Measurements from ENCODE around the gene MAST4. TPM values are rescaled to one million over a fixed set of nuclear protein-coding genes. Genes with fewer than 3 reads are reported as not detected.
"Not testable (repeated sequence)": the region's sequence is repeated elsewhere in the genome, so short reads cannot be mapped to it uniquely, and the experiment has no call there.

The MAST4 gene
- total and polyA plus RNA-seq, 5 donors: 18.9 to 71.5 (median 52.4) TPM

DNA sequence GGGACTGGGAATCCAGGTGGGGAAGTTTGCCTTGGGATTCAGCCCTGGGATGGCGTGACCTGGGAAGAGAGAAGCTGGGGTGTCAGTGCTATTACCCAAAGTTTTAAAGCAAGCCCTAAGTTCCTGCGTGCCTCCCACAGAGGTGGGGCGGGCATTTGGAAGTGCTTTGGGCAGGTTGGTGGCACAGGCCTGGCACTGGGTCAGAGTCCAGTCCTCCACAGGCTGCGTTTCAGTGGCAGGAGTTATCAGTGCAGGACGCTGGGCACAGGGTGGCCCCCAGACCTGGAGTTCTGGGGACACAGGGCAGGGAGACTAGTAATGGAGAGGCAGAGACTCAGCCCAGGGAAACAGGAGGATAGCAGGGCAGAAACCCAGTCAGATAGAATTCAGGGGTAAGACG is 147.2 kb downstream of the MAST4 start:
- peaks cover 15% of the 10 kb centered on the region for H3K4me1 ChIP-seq (ENCODE audit: control insufficient read depth, insufficient read depth, low read length)
- DNase-seq (peak in 1 of 3 donors; percentile 41), ATAC-seq (peak; percentile 2 to 14)
- no peak overlapping the region for H3K27ac ChIP-seq (ENCODE audit: low read length)
- no peaks in the 10 kb centered on the region for H3K27me3 ChIP-seq (ENCODE audit: control insufficient read depth, insufficient read depth)
- H3K9me3 ChIP-seq (ENCODE audit: control insufficient read depth, low read length): no peaks in the 10 kb centered on the region
- intact Hi-C loops (cut with DNase I): loop anchor here in 2 of 4 donors (5.0 to 10.0 kb wide), 2 partner anchors 149 to 436 kb away; partner anchors contain the start of gene MAST4 (in 1 of the 2)
- H3K4me3 ChIP-seq (ENCODE audit: low read length): no peak overlapping the region
- WGBS: 91% methylated on average over 6 of the region's 6 CpGs

DNA sequence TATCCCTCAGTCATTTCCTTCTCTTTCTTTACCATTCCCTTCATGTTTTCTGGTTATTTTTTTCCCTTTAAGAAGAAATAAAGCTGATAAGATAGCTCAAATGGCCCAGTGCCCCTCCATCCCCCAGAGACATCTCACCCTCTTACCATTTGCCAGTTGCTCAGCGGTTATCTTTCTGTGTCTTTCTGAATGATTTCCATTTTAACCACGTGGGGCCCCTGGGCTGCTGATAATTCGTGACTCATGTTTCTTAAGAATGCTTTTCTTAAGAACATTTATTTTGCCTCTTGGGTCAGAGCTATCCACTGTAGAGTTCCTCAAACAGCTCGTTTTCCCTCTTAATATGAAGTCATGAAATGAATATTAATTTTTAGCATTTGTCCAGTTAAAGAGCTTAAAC is 147.8 kb downstream of the MAST4 start:
- DNase-seq: peak; percentile 79 to 90 (median 84)
- Histone ChIP-seq H3K4me3 (ENCODE audit: low read length) (no peak overlapping the region), H3K9me3 (ENCODE audit: control insufficient read depth, low read length) (no peaks in the 10 kb centered on the region), H3K4me1 (ENCODE audit: control insufficient read depth, insufficient read depth, low read length) (peaks cover 15% of the 10 kb centered on the region), H3K27ac (ENCODE audit: low read length) (no peak overlapping the region), H3K27me3 (ENCODE audit: control insufficient read depth, insufficient read depth) (no peaks in the 10 kb centered on the region)
- 33% methylated on average over 4 of the region's 4 CpGs for WGBS
- ATAC-seq: peak; percentile 67 to 77
- intact Hi-C loops (cut with DNase I): loop anchor here in 2 of 4 donors (5.0 to 10.0 kb wide), 2 partner anchors 149 to 437 kb away; partner anchors contain the start of gene MAST4 (in 1 of the 2)

DNA sequence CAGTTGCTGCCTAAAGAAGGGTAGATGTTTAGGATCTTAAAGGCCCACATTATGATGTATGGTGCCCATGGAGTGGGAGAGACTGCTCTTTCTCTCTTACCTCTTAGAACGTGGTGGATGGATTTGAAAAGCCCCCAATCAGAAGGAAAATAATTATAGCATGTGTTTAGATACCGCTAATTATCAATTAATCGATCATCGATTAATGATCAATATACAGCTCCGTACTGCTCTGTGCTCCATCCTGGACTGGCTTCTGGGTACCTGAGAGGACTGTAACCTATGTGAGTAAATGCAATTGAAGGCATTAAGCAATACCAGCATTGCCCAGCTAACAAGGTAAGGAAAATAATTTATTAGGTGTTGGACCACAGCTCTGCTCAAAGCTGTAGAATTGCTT is 149.1 kb downstream of the MAST4 start:
- DNase-seq (no peak), ATAC-seq (no peak)
- WGBS: 92% methylated on average over 5 of the region's 5 CpGs
- peaks cover 11% of the 10 kb centered on the region for H3K4me1 ChIP-seq (ENCODE audit: control insufficient read depth, insufficient read depth, low read length)
- H3K27me3 ChIP-seq (ENCODE audit: control insufficient read depth, insufficient read depth): no peaks in the 10 kb centered on the region
- no peak overlapping the region for H3K27ac ChIP-seq (ENCODE audit: low read length)
- no peak overlapping the region for H3K4me3 ChIP-seq (ENCODE audit: low read length)
- H3K9me3 ChIP-seq (ENCODE audit: control insufficient read depth, low read length): no peaks in the 10 kb centered on the region
- intact Hi-C loops (cut with DNase I): loop anchor here in 1 of 4 donors (10.0 kb wide), 1 partner anchor 150 kb away; the partner anchor contains the start of gene MAST4

DNA sequence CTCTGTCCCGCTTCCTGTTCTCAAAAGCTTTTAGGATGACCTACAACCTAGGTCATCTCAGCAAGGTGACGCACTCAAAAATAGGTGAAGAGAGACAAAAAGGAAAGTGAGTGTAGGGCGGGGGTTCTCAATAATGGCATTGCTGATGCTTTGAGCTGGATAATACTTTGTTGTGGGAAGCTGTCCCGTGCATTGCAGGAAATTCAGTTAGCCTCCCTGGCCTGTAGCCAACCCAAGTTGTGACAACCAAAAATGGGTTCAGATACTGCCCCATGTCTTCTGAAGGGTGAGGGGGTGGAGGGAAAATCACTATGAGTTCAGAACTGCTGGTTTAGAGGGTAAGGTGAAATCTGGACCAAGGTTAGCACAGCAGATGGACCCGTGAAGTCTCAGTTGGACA is 151.4 kb downstream of the MAST4 start:
- Histone ChIP-seq H3K9me3 (ENCODE audit: control insufficient read depth, low read length) (no peaks in the 10 kb centered on the region), H3K4me3 (ENCODE audit: low read length) (no peak overlapping the region), H3K27me3 (ENCODE audit: control insufficient read depth, insufficient read depth) (no peaks in the 10 kb centered on the region), H3K4me1 (ENCODE audit: control insufficient read depth, insufficient read depth, low read length) (peaks cover 8% of the 10 kb centered on the region), H3K27ac (ENCODE audit: low read length) (no peak overlapping the region)
- ATAC-seq (no peak), DNase-seq (no peak)
- intact Hi-C loops (cut with DNase I): loop anchor here in 1 of 4 donors (10.0 kb wide), 1 partner anchor 153 kb away; the partner anchor contains the start of gene MAST4
- 66% methylated on average over 5 of the region's 5 CpGs for WGBS

DNA sequence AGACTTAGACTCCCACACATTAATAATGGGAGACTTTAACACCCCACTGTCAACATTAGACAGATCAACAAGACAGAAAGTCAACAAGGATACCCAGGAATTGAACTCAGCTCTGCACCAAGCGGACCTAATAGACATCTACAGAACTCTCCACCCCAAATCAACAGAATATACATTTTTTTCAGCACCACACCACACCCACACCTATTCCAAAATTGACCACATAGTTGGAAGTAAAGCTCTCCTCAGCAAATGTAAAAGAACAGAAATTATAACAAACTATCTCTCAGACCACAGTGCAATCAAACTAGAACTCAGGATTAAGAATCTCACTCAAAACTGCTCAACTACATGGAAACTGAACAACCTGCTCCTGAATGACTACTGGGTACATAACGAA is 156.5 kb downstream of the MAST4 start:
- intact Hi-C loops (cut with DNase I); H3K4me1 ChIP-seq (ENCODE audit: control insufficient read depth, insufficient read depth, low read length); H3K27me3 ChIP-seq (ENCODE audit: control insufficient read depth, insufficient read depth); H3K9me3 ChIP-seq (ENCODE audit: control insufficient read depth, low read length); H3K27ac ChIP-seq (ENCODE audit: low read length); DNase-seq; H3K4me3 ChIP-seq (ENCODE audit: low read length); ATAC-seq: not testable (repeated sequence)
- 80% methylated on average over 1 of the region's 2 CpGs for WGBS

DNA sequence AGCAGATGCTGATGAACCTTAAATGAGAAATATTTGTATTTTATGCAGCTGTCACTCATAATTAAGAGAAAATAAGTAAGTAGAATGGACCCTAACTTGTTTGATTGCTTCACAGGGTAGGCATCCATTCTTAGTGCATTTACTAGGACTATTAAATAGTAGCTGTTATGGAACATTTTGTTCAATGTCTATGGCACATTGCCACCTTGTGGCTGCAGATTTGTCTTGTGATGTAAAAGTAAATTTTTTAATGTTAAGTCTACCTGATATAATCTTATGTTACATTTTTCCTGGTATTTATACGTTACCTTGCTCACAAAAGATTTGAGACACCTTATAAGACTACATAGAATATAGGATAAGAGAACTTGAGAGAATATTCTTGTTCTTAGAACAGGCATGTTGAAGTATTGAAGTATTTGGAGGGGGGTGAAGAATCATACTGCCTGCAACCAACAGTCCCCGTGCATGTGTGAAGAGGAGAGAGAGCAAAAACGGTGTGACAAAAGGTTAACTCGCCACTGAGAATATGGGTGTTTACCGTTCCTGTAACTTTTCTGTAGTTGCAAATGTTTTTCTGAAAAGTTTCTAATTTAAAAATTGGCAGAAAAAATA is 161.1 kb downstream of the MAST4 start:
- H3K4me3 ChIP-seq (ENCODE audit: low read length): no peak overlapping the region
- DNase-seq (peak in 2 of 3 donors; percentile 29 to 76), ATAC-seq (peak; percentile 61 to 74)
- intact Hi-C loops (cut with DNase I): loop anchor here in 3 of 4 donors (5.0 kb wide), 1 partner anchor 450 kb away; no protein-coding TSS in a partner anchor
- H3K9me3 ChIP-seq (ENCODE audit: control insufficient read depth, low read length): no peaks in the 10 kb centered on the region
- H3K4me1 ChIP-seq (ENCODE audit: control insufficient read depth, insufficient read depth, low read length): no peaks in the 10 kb centered on the region
- H3K27me3 ChIP-seq (ENCODE audit: control insufficient read depth, insufficient read depth): no peaks in the 10 kb centered on the region
- WGBS: 41% methylated on average over 5 of the region's 5 CpGs
- no peak overlapping the region for H3K27ac ChIP-seq (ENCODE audit: low read length)

DNA sequence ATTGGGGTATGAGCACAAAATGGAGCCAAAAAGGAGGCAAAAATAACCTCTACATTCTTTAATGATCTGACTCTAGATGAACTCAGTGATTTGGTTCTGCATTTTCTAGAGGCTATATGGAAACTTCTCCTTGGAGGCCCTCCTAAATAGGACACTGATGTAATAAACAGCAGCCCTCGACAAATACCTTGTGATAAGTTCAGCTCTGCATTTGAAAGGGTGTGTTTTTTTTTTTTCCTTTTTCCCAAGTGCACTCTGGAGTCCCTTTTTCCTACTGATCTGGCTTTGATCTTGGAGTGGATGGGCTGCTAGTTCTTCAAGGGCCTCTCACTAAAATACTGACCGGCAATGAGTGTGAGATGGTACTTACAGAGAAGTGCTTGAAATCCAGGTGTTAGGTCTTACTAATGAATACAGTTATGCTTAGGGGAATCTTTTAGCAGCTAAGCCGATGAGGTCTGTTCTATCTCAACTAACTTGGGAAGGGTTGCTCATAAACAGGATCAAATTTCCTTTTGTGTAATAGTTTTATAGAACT is 161.7 kb downstream of the MAST4 start:
- no peak overlapping the region for H3K27ac ChIP-seq (ENCODE audit: low read length)
- ATAC-seq (no peak), DNase-seq (no peak)
- no peaks in the 10 kb centered on the region for H3K9me3 ChIP-seq (ENCODE audit: control insufficient read depth, low read length)
- intact Hi-C loops (cut with DNase I): loop anchor here in 3 of 4 donors (5.0 kb wide), 1 partner anchor 451 kb away; no protein-coding TSS in a partner anchor
- H3K4me1 ChIP-seq (ENCODE audit: control insufficient read depth, insufficient read depth, low read length): no peaks in the 10 kb centered on the region
- WGBS: 66% methylated on average over 3 of the region's 3 CpGs
- H3K27me3 ChIP-seq (ENCODE audit: control insufficient read depth, insufficient read depth): no peaks in the 10 kb centered on the region
- H3K4me3 ChIP-seq (ENCODE audit: low read length): no peak overlapping the region

DNA sequence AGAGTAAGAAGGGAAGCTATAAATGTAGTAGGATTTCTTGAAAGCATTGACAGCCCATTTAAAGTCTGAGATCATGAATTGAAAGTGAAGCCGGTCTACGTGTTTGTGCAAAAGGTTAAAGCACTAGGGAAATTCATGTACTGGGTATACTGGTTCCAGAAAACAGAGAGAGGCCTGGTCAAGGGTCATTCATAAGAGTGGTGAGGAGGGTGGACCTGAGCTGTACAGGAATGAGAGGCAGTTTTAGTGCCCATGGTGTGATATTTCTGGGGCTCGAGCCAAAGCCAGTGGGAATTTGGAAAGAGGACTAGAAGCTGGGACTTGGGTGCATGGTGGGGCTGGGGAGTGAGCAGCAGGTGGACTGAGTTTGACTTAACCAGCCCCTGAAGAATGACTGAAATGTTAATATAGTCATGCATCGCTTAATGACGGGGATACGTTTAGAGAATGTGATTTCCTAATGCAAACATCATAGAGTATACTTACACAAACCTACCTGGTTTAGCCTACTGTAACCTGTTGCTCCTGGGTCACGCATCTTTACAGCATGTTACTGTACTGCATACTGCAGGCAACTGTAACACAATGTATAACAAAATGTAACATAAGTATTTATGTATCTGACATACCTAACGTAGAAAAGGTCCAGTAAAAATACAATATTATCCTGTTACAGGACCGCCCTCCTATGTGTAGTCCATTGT is 173.0 kb downstream of the MAST4 start:
- DNase-seq (no peak), ATAC-seq (no peak)
- no peaks in the 10 kb centered on the region for H3K4me1 ChIP-seq (ENCODE audit: control insufficient read depth, insufficient read depth, low read length)
- intact Hi-C loops (cut with DNase I): loop anchor here in 1 of 4 donors (10.0 kb wide), 1 partner anchor 464 kb away; no protein-coding TSS in a partner anchor
- no peak overlapping the region for H3K27ac ChIP-seq (ENCODE audit: low read length)
- H3K27me3 ChIP-seq (ENCODE audit: control insufficient read depth, insufficient read depth): no peaks in the 10 kb centered on the region
- H3K4me3 ChIP-seq (ENCODE audit: low read length): no peak overlapping the region
- WGBS: 93% methylated on average over 9 of the region's 9 CpGs
- no peaks in the 10 kb centered on the region for H3K9me3 ChIP-seq (ENCODE audit: control insufficient read depth, low read length)

DNA sequence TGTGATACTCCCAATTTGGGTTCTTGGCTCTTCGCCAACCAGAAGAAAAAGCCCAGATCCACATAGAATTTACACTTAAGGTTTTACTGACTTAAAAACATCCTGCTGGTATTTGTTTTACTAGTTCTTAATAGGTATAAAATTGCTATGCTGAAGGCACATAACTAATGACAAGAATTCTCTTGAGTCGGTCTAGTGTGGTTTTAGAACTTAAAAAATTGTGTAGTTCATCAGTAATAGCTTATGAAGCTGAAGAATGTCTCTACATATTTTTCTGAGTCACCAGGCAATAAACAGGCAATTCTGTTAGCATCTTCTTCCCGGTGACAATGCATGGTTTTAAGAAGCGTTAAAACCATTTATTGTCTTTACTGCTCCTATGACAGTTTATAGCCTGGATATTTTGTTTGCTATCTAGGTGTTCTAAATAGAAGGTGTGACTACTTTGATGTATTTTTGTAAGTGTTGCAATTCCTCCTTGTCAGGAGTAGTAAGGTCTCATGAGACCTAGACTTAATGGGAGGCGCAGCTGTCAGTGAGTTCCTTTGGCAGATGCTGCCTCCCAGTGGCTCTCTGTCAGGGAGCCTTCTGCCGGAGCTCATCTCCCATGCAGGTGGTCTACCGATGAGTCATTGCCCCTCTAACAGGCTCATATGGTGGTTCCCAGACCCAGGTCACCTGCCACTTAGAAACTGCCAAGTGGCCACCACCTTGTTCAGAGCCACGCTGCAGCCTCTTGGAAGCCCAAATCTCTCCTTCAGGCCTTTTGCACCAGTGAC is 173.8 kb downstream of the MAST4 start:
- Histone ChIP-seq H3K9me3 (ENCODE audit: control insufficient read depth, low read length) (no peaks in the 10 kb centered on the region), H3K27ac (ENCODE audit: low read length) (no peak overlapping the region), H3K4me3 (ENCODE audit: low read length) (no peak overlapping the region), H3K27me3 (ENCODE audit: control insufficient read depth, insufficient read depth) (no peaks in the 10 kb centered on the region), H3K4me1 (ENCODE audit: control insufficient read depth, insufficient read depth, low read length) (no peaks in the 10 kb centered on the region)
- WGBS: 62% methylated on average over 8 of the region's 8 CpGs
- DNase-seq (peak in 1 of 3 donors; percentile 55), ATAC-seq (peak; percentile 57 to 71)
- intact Hi-C loops (cut with DNase I): loop anchor here in 2 of 4 donors (10.0 kb wide), 2 partner anchors 465 to 595 kb away; no protein-coding TSS in a partner anchor

DNA sequence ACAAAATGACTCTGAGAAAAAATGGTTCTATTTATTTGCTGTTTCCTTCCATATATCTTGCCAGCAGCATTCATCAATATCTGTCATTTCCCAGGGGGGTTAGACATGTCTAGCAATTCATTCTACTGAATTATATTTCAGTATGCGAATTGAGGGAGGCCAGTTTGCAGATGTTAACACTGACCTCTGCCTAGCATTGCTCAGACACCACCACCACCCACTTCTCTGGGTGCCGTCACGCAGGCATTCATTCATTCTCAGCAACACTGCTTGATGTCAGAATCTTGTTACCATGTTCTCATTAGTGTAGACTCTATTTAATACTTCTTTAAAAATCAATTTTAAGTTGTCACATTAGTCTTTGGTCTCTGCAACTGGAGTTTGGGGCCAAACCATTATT is 181.7 kb downstream of the MAST4 start:
- DNase-seq: no peak
- no peaks in the 10 kb centered on the region for H3K27me3 ChIP-seq (ENCODE audit: control insufficient read depth, insufficient read depth)
- H3K4me1 ChIP-seq (ENCODE audit: control insufficient read depth, insufficient read depth, low read length): no peaks in the 10 kb centered on the region
- intact Hi-C loops (cut with DNase I): loop anchor here in 1 of 4 donors (10.0 kb wide), 1 partner anchor 603 kb away; no protein-coding TSS in a partner anchor
- WGBS: 75% methylated on average over 3 of the region's 3 CpGs
- H3K27ac ChIP-seq (ENCODE audit: low read length): no peak overlapping the region
- H3K9me3 ChIP-seq (ENCODE audit: control insufficient read depth, low read length): no peaks in the 10 kb centered on the region
- no peak for ATAC-seq
- H3K4me3 ChIP-seq (ENCODE audit: low read length): no peak overlapping the region

All from right cardiac atrium (tissue), 5 donors.